Stimulated activated memory B cell treated with anti-CD40 and anti-IgM and Interleukin-4, amounts not matched to agents 10 μg/mL and 1 μg/mL and 100 μg/mL, for 72 hours (primary cell): ENCODE measurements around the gene KCNH2.

Source experiments
- ATAC-seq: fragments of 150-1000 bp; cut with Tn5 transposase; 2 replicates; pipeline ENCODE4 v1.10.0; 2021
- H3K27ac Mint-ChIP-seq: one replicate; pipeline ENCODE4 v1.8.0; 2022; ENCODE audit warnings: mild to moderate bottlenecking, mixed read lengths
- H3K27me3 Mint-ChIP-seq: one replicate; pipeline ENCODE4 v1.8.0; 2022; ENCODE audit warnings: mixed read lengths
- H3K36me3 Mint-ChIP-seq: one replicate; pipeline ENCODE4 v1.8.0; 2022; ENCODE audit warnings: mixed read lengths
- H3K4me1 Mint-ChIP-seq: one replicate; pipeline ENCODE4 v1.8.0; 2022; ENCODE audit warnings: mixed read lengths
- H3K4me3 Mint-ChIP-seq: one replicate; pipeline ENCODE4 v1.8.0; 2022; ENCODE audit warnings: mild to moderate bottlenecking, moderate library complexity, mixed read lengths
- H3K9me3 Mint-ChIP-seq: one replicate; pipeline ENCODE4 v1.8.0; 2022; ENCODE audit warnings: mixed read lengths

The KCNH2 gene

GRCh38 chr7:150946421-150947240, 31.5 kb downstream of the KCNH2 start:
- Mint-ChIP-seq H3K4me1 (peaks cover 27% of the 10 kb centered on the region), H3K27ac (no peak overlapping the region), H3K27me3 (peaks cover 34% of the 10 kb centered on the region), H3K9me3 (no peaks in the 10 kb centered on the region), H3K4me3 (no peak overlapping the region), H3K36me3 (peaks cover 5% of the 10 kb centered on the region)
- ATAC-seq, result no peak

DNA sequence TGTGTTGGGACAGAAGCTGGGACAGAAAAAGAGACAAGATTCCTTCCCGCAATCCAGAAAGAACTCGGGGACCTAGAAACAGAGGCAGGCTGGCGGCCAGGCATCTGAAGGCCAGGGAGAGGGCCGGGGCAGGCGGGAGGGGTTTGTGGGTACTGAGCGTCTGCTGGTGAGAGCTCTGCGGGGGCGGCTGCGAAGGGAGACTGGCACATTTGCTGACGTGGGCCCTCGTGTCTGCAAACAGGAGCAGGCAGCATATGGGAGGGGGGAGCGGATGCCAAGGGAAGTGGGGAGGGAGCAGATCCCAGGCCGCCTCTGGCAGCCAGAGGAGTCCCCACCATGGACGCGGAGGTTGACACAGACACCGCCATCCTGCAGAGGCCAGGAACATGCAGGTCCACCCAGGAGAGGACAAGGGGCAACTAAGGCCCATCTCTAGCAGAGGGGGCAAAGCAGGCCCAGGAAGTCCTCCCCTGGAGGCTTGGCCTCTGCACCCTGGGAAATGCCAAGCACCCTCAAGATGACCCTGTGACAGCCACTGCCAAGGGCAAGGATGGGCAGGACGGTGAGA, 32.2 kb downstream of the KCNH2 start:
- H3K4me1 Mint-ChIP-seq, result peaks cover 33% of the 10 kb centered on the region
- no peak overlapping the region for H3K4me3 Mint-ChIP-seq
- no peaks in the 10 kb centered on the region for H3K36me3 Mint-ChIP-seq
- ATAC-seq, result no peak
- peaks cover 34% of the 10 kb centered on the region for H3K27me3 Mint-ChIP-seq
- H3K27ac Mint-ChIP-seq, result no peak overlapping the region
- H3K9me3 Mint-ChIP-seq, result no peaks in the 10 kb centered on the region

DNA sequence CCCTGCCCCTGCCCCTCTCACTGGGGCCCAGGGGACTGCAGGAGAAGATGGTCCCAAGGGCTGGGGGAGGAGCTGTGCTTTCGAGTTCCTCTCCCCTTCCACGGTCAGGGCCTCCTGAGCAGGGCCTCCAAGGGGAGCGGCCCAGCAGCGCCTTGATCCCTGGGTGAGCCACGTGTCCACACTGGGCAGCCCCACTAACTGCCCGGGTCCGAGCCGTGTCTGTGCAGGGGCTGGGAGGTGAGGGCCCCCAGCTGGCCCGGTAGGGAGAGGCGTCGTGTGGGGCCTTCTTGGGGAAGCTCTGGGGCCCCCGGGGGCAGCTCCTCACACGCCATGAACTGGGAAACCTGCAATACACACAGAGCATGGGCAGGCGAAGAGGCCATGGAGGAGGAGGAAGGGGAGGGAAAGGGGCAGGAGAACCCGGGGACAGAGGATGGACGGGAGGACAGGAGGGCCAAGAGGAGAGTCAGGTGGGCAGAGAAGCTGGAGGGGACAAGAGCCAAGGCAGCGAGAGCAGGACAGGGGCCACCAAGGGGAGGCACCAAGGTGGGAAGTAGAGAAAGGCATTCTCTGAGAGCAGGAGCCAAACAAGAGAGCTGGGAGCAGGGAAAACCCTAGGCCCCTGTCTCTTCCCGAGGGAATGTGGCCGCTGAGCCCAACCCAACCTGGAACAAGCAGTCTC, 32.8 kb downstream of the KCNH2 start:
- Mint-ChIP-seq H3K4me3 (no peak overlapping the region), H3K27me3 (peaks cover 34% of the 10 kb centered on the region), H3K36me3 (no peaks in the 10 kb centered on the region), H3K27ac (no peak overlapping the region), H3K4me1 (peaks cover 33% of the 10 kb centered on the region), H3K9me3 (no peaks in the 10 kb centered on the region)
- ATAC-seq, result no peak

DNA sequence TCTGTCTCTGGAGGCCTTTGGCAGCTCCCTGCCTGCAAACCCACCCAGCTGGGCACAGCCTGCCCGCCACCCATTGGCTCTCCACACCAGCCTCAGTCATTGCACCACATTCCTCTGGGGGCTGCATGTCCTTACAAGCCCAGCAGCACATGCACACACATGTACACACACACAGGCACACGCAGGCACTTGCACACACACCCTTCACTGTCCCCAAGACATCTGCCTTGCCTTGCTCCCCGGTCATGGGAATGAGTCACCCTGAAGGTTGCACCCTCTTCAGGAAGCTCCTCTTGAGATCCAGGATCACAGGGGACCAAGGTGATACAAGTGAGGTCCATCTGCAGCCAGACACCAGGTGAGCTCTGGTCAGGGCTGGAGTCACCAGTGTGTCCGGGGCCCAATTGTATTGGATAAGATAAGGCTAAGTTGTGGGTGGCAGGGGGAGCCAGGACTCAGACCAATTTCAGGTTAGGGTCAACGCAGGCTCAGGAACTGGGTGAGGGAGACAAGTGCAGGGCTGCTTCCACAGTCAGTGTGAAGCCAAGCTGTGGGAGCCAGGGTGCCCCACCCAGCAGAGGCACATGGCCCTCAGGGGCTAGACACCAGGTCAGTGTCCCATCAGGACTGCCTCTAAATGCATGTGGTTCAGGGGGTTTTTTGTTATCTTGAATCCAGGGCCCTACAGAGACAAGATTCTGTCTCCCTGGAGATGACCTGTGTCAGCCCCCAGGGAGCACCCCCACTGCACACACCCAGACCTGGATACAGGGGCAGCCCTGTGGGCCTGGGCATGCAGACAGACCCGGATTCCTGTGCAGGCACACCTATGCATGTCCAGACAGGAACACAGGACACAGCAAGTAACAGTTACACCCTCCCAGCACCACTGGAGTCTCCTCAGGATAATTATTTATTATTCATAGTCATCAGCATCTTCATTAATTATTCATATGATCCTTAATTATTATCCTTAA, 33.8 kb downstream of the KCNH2 start:
- Mint-ChIP-seq H3K4me3 (no peak overlapping the region), H3K27ac (no peak overlapping the region), H3K4me1 (peaks cover 36% of the 10 kb centered on the region), H3K27me3 (peaks cover 34% of the 10 kb centered on the region), H3K36me3 (no peaks in the 10 kb centered on the region), H3K9me3 (no peaks in the 10 kb centered on the region)
- ATAC-seq, result no peak

GRCh38 chr7:150943453-150943814, 34.7 kb downstream of the KCNH2 start:
- Mint-ChIP-seq H3K9me3 (no peaks in the 10 kb centered on the region), H3K27ac (no peak overlapping the region), H3K4me3 (no peak overlapping the region), H3K4me1 (peaks cover 41% of the 10 kb centered on the region), H3K27me3 (peaks cover 30% of the 10 kb centered on the region), H3K36me3 (no peaks in the 10 kb centered on the region)
- ATAC-seq, result no peak

DNA sequence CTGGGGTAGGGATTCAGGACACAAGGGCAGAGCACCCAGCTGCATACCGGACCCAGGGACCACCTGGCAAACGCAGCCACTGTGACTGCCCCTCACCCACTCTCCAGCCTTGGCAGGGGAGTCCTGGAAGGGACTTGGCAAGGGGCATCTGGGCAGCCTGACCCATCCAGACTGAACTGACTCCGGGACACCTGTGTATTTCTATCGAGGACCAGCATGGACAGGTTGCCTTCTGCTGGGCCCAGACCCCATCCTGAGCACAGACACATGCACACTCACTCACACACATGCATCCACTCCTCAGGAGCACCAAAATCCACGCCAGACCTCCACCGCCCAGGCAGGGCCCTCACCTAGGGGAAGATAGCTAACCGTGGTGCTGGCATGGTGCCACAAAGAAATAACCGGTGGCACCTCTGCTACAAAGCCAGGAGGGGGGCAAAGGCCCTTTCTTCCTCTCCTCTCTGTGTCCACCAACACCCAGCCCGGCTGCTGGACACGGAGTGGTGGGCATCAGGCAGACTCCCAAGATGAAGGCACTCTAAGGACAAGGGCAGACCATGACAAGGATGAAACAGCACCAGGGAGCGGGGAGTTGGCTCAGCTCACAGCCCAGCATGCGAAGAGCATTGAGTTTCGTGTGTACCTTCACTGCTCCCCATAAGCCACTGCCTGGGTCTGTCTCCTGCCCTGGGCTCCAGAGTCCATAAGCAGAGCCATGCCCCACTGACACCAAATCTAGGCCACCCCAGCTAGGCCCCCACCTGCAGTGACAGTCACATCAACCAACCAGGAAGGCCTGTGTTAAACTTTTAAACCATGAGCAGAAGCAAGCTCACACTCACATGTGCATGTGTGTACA, 35.3 kb downstream of the KCNH2 start:
- Mint-ChIP-seq H3K4me3 (no peak overlapping the region), H3K27me3 (peaks cover 26% of the 10 kb centered on the region), H3K9me3 (no peaks in the 10 kb centered on the region), H3K4me1 (peaks cover 47% of the 10 kb centered on the region), H3K27ac (no peak overlapping the region), H3K36me3 (no peaks in the 10 kb centered on the region)
- ATAC-seq, result no peak

DNA sequence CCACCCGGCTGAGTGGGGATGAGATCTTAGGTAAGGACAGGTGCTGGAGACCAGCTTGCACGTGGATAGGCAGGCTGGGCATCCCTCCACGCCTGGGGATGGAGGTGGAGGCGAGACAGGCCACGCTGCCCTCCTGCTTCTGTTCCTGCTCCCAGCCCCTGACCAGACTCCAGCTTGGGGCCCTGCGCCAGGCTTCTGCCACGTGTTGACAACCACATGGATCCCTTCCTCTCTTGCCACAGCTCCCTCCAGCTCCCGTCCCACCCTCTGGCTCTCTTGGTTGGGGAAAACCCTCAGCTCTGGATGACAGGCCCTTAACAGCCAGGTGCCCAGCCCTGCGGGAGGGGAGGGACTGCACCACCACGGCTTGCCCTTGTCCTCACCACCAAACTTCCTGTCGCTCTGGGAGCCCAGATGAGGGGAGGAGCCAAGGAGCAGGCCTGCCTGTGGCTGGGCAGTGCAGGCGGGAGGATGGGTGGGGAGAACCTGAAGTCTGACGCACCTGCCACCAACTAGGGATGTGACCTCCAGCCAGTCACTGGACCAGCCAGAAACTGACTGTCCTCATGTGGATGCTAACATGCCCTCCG, 36.0 kb downstream of the KCNH2 start:
- Mint-ChIP-seq H3K4me3 (no peak overlapping the region), H3K27me3 (peaks cover 29% of the 10 kb centered on the region), H3K36me3 (no peaks in the 10 kb centered on the region), H3K27ac (no peak overlapping the region), H3K9me3 (no peaks in the 10 kb centered on the region), H3K4me1 (peaks cover 55% of the 10 kb centered on the region)
- ATAC-seq, result peak; percentile 67

GRCh38 chr7:150941351-150942000, 36.6 kb downstream of the KCNH2 start:
- Mint-ChIP-seq H3K9me3 (no peaks in the 10 kb centered on the region), H3K4me3 (no peak overlapping the region), H3K36me3 (no peaks in the 10 kb centered on the region), H3K4me1 (peaks cover 51% of the 10 kb centered on the region), H3K27me3 (peaks cover 31% of the 10 kb centered on the region), H3K27ac (no peak overlapping the region)
- no peak for ATAC-seq

DNA sequence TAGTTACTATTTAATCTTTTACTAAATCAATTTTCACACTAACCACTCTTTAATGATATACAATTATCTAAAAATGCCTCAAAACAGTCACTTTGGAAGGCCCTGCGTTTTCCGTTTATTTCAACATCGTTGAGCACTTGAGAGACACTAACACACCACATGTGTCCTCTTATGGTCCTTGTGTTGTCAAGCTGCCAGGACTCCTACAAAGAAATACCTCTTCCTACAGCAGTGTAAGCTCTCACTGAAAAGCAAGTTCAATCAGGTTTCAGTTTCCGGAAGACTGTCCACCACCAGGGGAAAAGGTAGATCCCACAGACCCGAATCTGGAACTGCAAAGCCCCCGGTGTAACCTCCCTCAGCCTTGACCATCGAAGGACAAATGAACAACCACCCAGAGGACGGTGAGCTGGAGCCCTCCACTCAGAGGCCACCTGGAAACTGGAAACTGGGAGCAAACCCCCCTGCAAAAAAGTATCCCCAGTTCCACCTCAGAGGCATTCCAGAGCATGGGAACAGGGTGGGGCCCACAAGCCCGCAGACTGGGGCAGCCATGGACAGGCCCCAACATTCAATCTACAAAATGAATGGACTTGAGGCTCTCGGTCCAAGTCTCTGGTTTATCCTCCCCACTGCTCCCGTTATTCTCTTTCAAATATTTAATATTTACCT, 37.6 kb downstream of the KCNH2 start:
- no peak overlapping the region for H3K4me3 Mint-ChIP-seq
- H3K9me3 Mint-ChIP-seq, result no peaks in the 10 kb centered on the region
- peaks cover 32% of the 10 kb centered on the region for H3K27me3 Mint-ChIP-seq
- H3K36me3 Mint-ChIP-seq, result no peaks in the 10 kb centered on the region
- H3K27ac Mint-ChIP-seq, result no peak overlapping the region
- H3K4me1 Mint-ChIP-seq, result peaks cover 49% of the 10 kb centered on the region
- no peak for ATAC-seq

DNA sequence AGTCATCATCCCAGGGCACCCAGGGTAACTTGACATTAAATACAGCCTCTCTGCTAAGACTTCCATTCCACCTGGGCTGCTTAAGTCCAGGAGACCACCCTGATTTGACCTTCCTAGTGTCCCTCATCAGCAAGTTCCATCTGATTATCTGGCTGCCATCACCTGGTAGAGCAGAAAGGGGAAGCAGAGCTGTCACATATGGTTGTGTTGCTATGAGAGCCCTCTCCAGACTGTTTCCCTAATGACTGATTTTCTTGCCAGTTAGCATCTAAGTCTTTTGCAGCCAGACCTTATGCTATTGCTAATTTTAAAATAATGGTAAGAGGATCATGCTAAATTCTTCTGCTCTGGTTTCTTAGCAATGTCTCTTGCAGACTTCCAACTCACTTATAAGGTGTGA, 38.7 kb downstream of the KCNH2 start:
- H3K36me3 Mint-ChIP-seq, result no peaks in the 10 kb centered on the region
- no peak overlapping the region for H3K27ac Mint-ChIP-seq
- no peak overlapping the region for H3K4me3 Mint-ChIP-seq
- H3K4me1 Mint-ChIP-seq, result peaks cover 38% of the 10 kb centered on the region
- H3K9me3 Mint-ChIP-seq, result no peaks in the 10 kb centered on the region
- ATAC-seq, result no peak
- peaks cover 26% of the 10 kb centered on the region for H3K27me3 Mint-ChIP-seq

- Mint-ChIP-seq H3K27me3 (peaks cover 26% of the 10 kb centered on the region), H3K9me3 (no peaks in the 10 kb centered on the region), H3K4me1 (peaks cover 37% of the 10 kb centered on the region), H3K27ac (no peak overlapping the region), H3K36me3 (no peaks in the 10 kb centered on the region), H3K4me3 (no peak overlapping the region)
- no peak for ATAC-seq
Measured at GRCh38 chr7:150939052-150939451, 39.1 kb downstream of the KCNH2 start.

GRCh38 chr7:150938566-150938965, 39.6 kb downstream of the KCNH2 start:
- no peaks in the 10 kb centered on the region for H3K36me3 Mint-ChIP-seq
- peaks cover 29% of the 10 kb centered on the region for H3K27me3 Mint-ChIP-seq
- no peak for ATAC-seq

DNA sequence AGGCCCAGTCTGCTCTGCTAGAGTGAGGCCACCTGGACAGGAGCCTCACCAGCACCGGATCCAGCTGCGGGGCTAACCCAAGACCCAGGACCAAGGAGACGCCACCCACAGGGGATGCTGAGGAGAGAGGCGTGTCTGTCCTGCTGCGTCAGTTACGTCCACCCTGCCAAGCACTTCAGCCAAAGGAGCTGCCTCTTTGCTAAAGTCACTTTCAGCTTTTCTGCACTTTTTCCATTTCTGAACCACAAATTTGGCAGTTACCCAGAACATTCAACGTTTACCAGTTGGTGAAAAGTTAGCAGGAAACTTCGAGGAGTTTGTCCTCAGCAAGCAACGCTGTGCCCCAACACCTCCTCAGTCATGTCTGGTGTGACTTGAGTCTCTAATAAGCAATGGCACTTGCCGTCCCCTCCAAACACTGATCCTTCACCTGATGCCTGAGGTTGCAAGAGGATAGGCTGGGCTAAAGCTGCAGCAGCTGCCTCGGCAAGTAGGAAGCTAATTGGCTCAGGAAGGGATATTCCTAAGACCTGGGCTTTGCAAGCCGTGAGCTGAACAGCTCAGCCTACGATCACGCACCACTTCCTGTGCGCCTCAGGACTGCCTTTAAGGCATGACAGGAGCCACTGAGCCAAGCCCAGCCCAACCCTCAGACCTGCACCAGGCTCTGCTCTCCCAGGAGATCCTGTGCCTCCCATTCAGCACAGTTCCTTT, 40.1 kb downstream of the KCNH2 start:
- H3K4me1 Mint-ChIP-seq, result peaks cover 37% of the 10 kb centered on the region
- H3K27me3 Mint-ChIP-seq, result peaks cover 34% of the 10 kb centered on the region
- H3K9me3 Mint-ChIP-seq, result no peaks in the 10 kb centered on the region
- H3K36me3 Mint-ChIP-seq, result no peaks in the 10 kb centered on the region
- peak; percentile 45 for ATAC-seq
- no peak overlapping the region for H3K4me3 Mint-ChIP-seq
- H3K27ac Mint-ChIP-seq, result no peak overlapping the region

More at GRCh38 chr7:150938566-150938965, 39.6 kb downstream of the KCNH2 start:
- Mint-ChIP-seq H3K9me3 (no peaks in the 10 kb centered on the region), H3K27ac (no peak overlapping the region), H3K4me1 (peaks cover 37% of the 10 kb centered on the region), H3K4me3 (no peak overlapping the region)
